HepG2 (cell line): ENCODE results near the gene PLCG1. TPM values are rescaled to one million over a fixed set of nuclear protein-coding genes. Genes with fewer than 3 reads are reported as not detected.

Experiments
- ATAC-seq: fragments of 200-7000 bp; cut with Tn5 transposase; 3 replicates; pipeline ENCODE4 v1.9.1; 2020; ENCODE audit warnings: mild to moderate bottlenecking, moderate library complexity
- Bru-seq: library from RNA; stranded (reverse); fragments of 400-500 nt; gene quantifications from one replicate; lab custom pipeline; 2021; lab: Mats Ljungman, UMichigan
- BruChase-seq, 2 experiments: library from RNA; stranded (reverse); fragments of 400-500 nt; gene quantifications; one replicate each; lab custom pipeline; 2021; lab: Mats Ljungman, UMichigan
- BruUV-seq: library from RNA; stranded (reverse); fragments of 400-500 nt; replicated peaks from 2 replicates; lab custom pipeline; 2021; lab: Mats Ljungman, UMichigan
- CTCF ChIA-PET: fragments of 300-600 bp; formaldehyde crosslinking; extraction: SDS; loops from one replicate; lab custom pipeline; 2021; ENCODE audit warnings: low total read pairs, inconsistent platforms, low intra/inter-chr PET ratio; lab: Yijun Ruan, JAX
- POLR2A ChIA-PET: fragments of 350-600 bp; sonication (Branson Sonifier 250); formaldehyde crosslinking; loops from one replicate; lab custom pipeline; 2020; ENCODE audit warnings: antibody characterized with exemption, inconsistent platforms; lab: Yijun Ruan, JAX
- DNase-seq: peaks from one replicate; pipeline ENCODE4 v3.0.0-alpha.2; 2015; ENCODE audit warnings: low spot score
- FAIRE-seq: peaks from 3 replicates; lab custom pipeline; 2011; peaks lifted over from hg19 to GRCh38; lab: Jason Lieb, UNC
- H2AFZ ChIP-seq: one replicate; pipeline ENCODE4 v1.6.1; 2011; ENCODE audit warnings: low read length, inconsistent platforms
- H3K27ac ChIP-seq: fragments of 300-600 bp; 3 replicates; pipeline ENCODE4 v1.8.0; 2011; ENCODE audit warnings: mixed run types, mild to moderate bottlenecking, mixed read lengths, low read length, inconsistent platforms; ENCODE audit not compliant: insufficient read depth; ENCODE audit errors: extremely low read length
- H3K27me3 ChIP-seq, 2 experiments: fragments of 200-600 bp in 1 of 2; 2 replicates in 1 of 2; 3 replicates in 1 of 2; pipeline versions ENCODE4 v1.6.0 to v1.8.0; 2011; ENCODE audit warnings: low read length in 2 of 2, mild to moderate bottlenecking in 2 of 2, moderate library complexity in 2 of 2, inconsistent platforms in 1 of 2; ENCODE audit not compliant: insufficient read depth in 2 of 2, control insufficient read depth in 1 of 2
- H3K36me3 ChIP-seq, 2 experiments: fragments of 200-600 bp in 1 of 2; replicated peaks in 1 of 2; 2 replicates in 1 of 2; 3 replicates in 1 of 2; pipeline versions ENCODE4 v1.5.1 to v1.8.0; 2011; ENCODE audit warnings: low read length in 2 of 2, inconsistent platforms in 1 of 2; ENCODE audit not compliant: insufficient read depth in 2 of 2, control insufficient read depth in 1 of 2
- H3K4me1 ChIP-seq: 2 replicates; pipeline ENCODE4 v1.5.1; 2012; ENCODE audit warnings: low read length, inconsistent platforms; ENCODE audit not compliant: insufficient read depth
- H3K4me2 ChIP-seq: 2 replicates; pipeline ENCODE4 v1.6.0; 2011; ENCODE audit warnings: low read depth, low read length, inconsistent platforms
- H3K4me3 ChIP-seq, 3 experiments: fragments of 200-600 bp in 1 of 3; sonication (generic), shearing (Covaris generic) in 1 of 3; replicated peaks in 1 of 3; 2 replicates each; pipeline ENCODE4 v1.5.1; 2011 to 2016; ENCODE audit warnings: low read length in 3 of 3, inconsistent platforms in 2 of 3, low read depth in 2 of 3, mild to moderate bottlenecking in 2 of 3, control low read depth in 1 of 3, mixed read lengths in 1 of 3; ENCODE audit not compliant: insufficient read depth in 1 of 3
- H3K79me2 ChIP-seq: one replicate; pipeline ENCODE4 v1.6.1; 2011; ENCODE audit warnings: low read length, inconsistent platforms; ENCODE audit not compliant: insufficient read depth
- H3K9ac ChIP-seq: 2 replicates; pipeline ENCODE4 v1.6.0; 2011; ENCODE audit warnings: mild to moderate bottlenecking, low read depth, low read length, inconsistent platforms; ENCODE audit not compliant: insufficient read depth
- H3K9me3 ChIP-seq: 2 replicates; pipeline ENCODE4 v1.5.1; 2012; ENCODE audit warnings: mild to moderate bottlenecking, low read length
- H4K20me1 ChIP-seq: 2 replicates; pipeline ENCODE4 v1.6.0; 2011; ENCODE audit warnings: inconsistent platforms, mild to moderate bottlenecking, low read length, moderate library complexity; ENCODE audit not compliant: insufficient read depth
- ETV6 ChIP-seq: sonication (generic); formaldehyde crosslinking; conservative IDR thresholded peaks from 2 replicates; pipeline ENCODE4 v1.4.0; 2020; ENCODE audit warnings: missing genetic modification reagents
- KMT2A ChIP-seq: sonication (generic); formaldehyde crosslinking; IDR thresholded peaks from 2 replicates; pipeline ENCODE4 v1.4.0; 2020; ENCODE audit warnings: missing genetic modification reagents
- MATR3 ChIP-seq: sonication (generic); formaldehyde crosslinking; IDR thresholded peaks from 2 replicates; pipeline ENCODE4 v1.4.0; 2020; ENCODE audit warnings: missing genetic modification reagents
- MTA3 ChIP-seq: sonication (generic); formaldehyde crosslinking; IDR thresholded peaks from 2 replicates; pipeline ENCODE4 v1.4.0; 2020; ENCODE audit warnings: missing genetic modification reagents
- RBAK ChIP-seq: sonication (generic); formaldehyde crosslinking; IDR thresholded peaks from 2 replicates; pipeline ENCODE4 v1.5.1; 2020; ENCODE audit warnings: mild to moderate bottlenecking, missing genetic modification reagents
- SMARCE1 ChIP-seq: fragments of 450-650 bp; IDR thresholded peaks from 2 replicates; pipeline ENCODE4 v1.6.1; 2017; ENCODE audit warnings: borderline replicate concordance
- TEAD2 ChIP-seq: sonication (generic); formaldehyde crosslinking; IDR thresholded peaks from 2 replicates; pipeline ENCODE4 v1.9.0; 2021; ENCODE audit warnings: missing genetic modification reagents
- TGIF2 ChIP-seq: IDR thresholded peaks from 2 replicates; pipeline ENCODE4 v1.6.1; 2016; ENCODE audit warnings: control low read depth, missing compliant biosample characterization
- ZFP37 ChIP-seq: sonication (generic); formaldehyde crosslinking; IDR thresholded peaks from 2 replicates; pipeline ENCODE4 v1.4.0; 2020; ENCODE audit warnings: missing genetic modification reagents, borderline replicate concordance
- ZNF597 ChIP-seq: sonication (generic); formaldehyde crosslinking; IDR thresholded peaks from 2 replicates; pipeline ENCODE4 v1.5.0; 2020; ENCODE audit warnings: missing genetic modification reagents
- ZNF703 ChIP-seq: sonication (generic); formaldehyde crosslinking; IDR thresholded peaks from 2 replicates; pipeline ENCODE4 v1.5.1; 2020; ENCODE audit warnings: missing genetic modification reagents, mild to moderate bottlenecking, moderate library complexity, borderline replicate concordance
- WGBS: methylation state at CpG from one replicate; pipeline ENCODE4 v1.1.6; 2017; ENCODE audit warnings: low lambda C conversion rate; 5-methylcytosine and 5-hydroxymethylcytosine counted together
- in situ Hi-C: cut with HindIII; loops from 2 replicates; pipeline ENCODE4 v1.10.0; 2017; ENCODE audit warnings: low pct_unique_long_range_greater_than_20kb; ENCODE audit not compliant: extremely low pct_ligation_motif_present
- intact Hi-C: fragments of 100-400 bp; cut with micrococcal nuclease; formaldehyde crosslinking; loops from one replicate; pipeline ENCODE4 v1.10.0; 2022; ENCODE audit not compliant: unreplicated experiment
- long read RNA-seq, 2 experiments: library from RNA in 1 of 2; library from polyadenylated mRNA in 1 of 2; stranded (forward) in 1 of 2; unstranded in 1 of 2; transcript quantifications; one replicate each; pipeline ENCODE4 v2.0.0, GENCODE V29; 2019 to 2022
- polyA minus RNA-seq, 3 experiments: library from RNA; depleted of rRNA, polyadenylated mRNA; stranded (reverse); fragments of >200 nt; gene quantifications; 2 replicates each; pipeline ENCODE4 v1.2.3, GENCODE V29; 2011; ENCODE audit warnings: low replicate concordance in 1 of 3
- polyA plus RNA-seq, 8 experiments: library from polyadenylated mRNA; depleted of rRNA in 3 of 8; stranded (reverse) in 7 of 8; unstranded in 1 of 8; fragments of >200 nt; fragmentation: Illumina TruSeq in 4 of 8; extraction: Trizol in 4 of 8; gene quantifications; 2 replicates each; pipeline versions ENCODE4 v1.2.1 to v1.2.3, GENCODE V29; 2011 to 2016; ENCODE audit warnings: low read depth in 4 of 8, missing spikeins in 1 of 8, mixed read lengths in 1 of 8; ENCODE audit not compliant: insufficient read depth in 1 of 8
- total RNA-seq, 5 experiments: library from RNA; depleted of rRNA; stranded (reverse); fragments of >200 nt; fragmentation: Illumina TruSeq; extraction: Trizol; gene quantifications; 2 replicates each; pipeline ENCODE4 v1.2.3, GENCODE V29; 2016; ENCODE audit warnings: low read depth in 1 of 5
- TF ChIP-seq, protein P1 (sequence below): sonication (generic); formaldehyde crosslinking; IDR thresholded peaks from 2 replicates; pipeline ENCODE4 v1.4.0; 2020; ENCODE audit warnings: missing genetic modification reagents, borderline replicate concordance

PLCG1 gene
- total RNA-seq (2016; rRNA removed; fragmentation: Illumina TruSeq; extraction: Trizol), result 53.1 and 85.3 TPM in 2 replicates
- total RNA-seq (2016; cell fraction: cytosol; rRNA removed; fragmentation: Illumina TruSeq; extraction: Trizol; ENCODE audit: low read depth), result 8.3 and 10.2 TPM in 2 replicates
- total RNA-seq (2016; cell fraction: insoluble cytoplasmic fraction; rRNA removed; fragmentation: Illumina TruSeq; extraction: Trizol), result 43.2 and 85.3 TPM in 2 replicates
- total RNA-seq (2016; cell fraction: membrane; rRNA removed; fragmentation: Illumina TruSeq; extraction: Trizol), result 23.6 and 25.9 TPM in 2 replicates
- total RNA-seq (2016; cell fraction: nucleus; rRNA removed; fragmentation: Illumina TruSeq; extraction: Trizol), result 119 and 141 TPM in 2 replicates
- polyA plus RNA-seq (2011; rRNA removed), result 158 and 207 TPM in 2 replicates
- polyA plus RNA-seq (2011; cell fraction: cytosol; rRNA removed), result 50.7 and 54.7 TPM in 2 replicates
- polyA plus RNA-seq (2011; cell fraction: nucleus; rRNA removed), result 1,608 and 1,708 TPM in 2 replicates
- polyA plus RNA-seq (2012), result 152 and 164 TPM in 2 replicates
- polyA plus RNA-seq (2016; cell fraction: cytosol; fragmentation: Illumina TruSeq; extraction: Trizol; ENCODE audit: low read depth), result 3.6 and 4.0 TPM in 2 replicates
- 54.2 and 61.1 TPM in 2 replicates for polyA plus RNA-seq (2016; cell fraction: insoluble cytoplasmic fraction; fragmentation: Illumina TruSeq; extraction: Trizol; ENCODE audit: low read depth)
- polyA plus RNA-seq (2016; cell fraction: membrane; fragmentation: Illumina TruSeq; extraction: Trizol; ENCODE audit: low read depth), result 12.4 and 12.5 TPM in 2 replicates
- 371 and 407 TPM in 2 replicates for polyA plus RNA-seq (2016; cell fraction: nucleus; fragmentation: Illumina TruSeq; extraction: Trizol; ENCODE audit: insufficient read depth, low read depth)
- polyA minus RNA-seq (2011; rRNA and poly(A)+ RNA removed; ENCODE audit: low replicate concordance), result 74.2 and 219 TPM in 2 replicates
- 77.9 and 95.1 TPM in 2 replicates for polyA minus RNA-seq (2011; cell fraction: cytosol; rRNA and poly(A)+ RNA removed)
- 286 and 292 TPM in 2 replicates for polyA minus RNA-seq (2011; cell fraction: nucleus; rRNA and poly(A)+ RNA removed)
- percentile 89 among the genes with signal in this experiment for Bru-seq, nascent RNA
- BruChase-seq, experiment 1, labeled RNA remaining after a 6-hour chase, result percentile 96 among the genes with signal in this experiment
- percentile 91 among the genes with signal in this experiment for BruChase-seq, experiment 2, labeled RNA remaining after a 2-hour chase
- long read RNA-seq, experiment 1, full-length matches to known transcripts, result 1 of 4 reads
- long read RNA-seq, experiment 1, partial matches to known transcripts, result 2 of 4 reads
- long read RNA-seq, experiment 1, other reads (novel, unspliced or antisense), result 1 of 4 reads
- long read RNA-seq, experiment 2, full-length matches to known transcripts, result 5 of 120 reads
- long read RNA-seq, experiment 2, partial matches to known transcripts, result 84 of 120 reads
- long read RNA-seq, experiment 2, other reads (novel, unspliced or antisense), result 31 of 120 reads

GRCh38 chr20:41136680-41137613 lies at the start of gene PLCG1:
Gene PLCG1 (plus strand): TSS chr20:41137543. CDS start chr20:41137642, 99 bp downstream.
- H2AFZ ChIP-seq, result no peak within 1 kb of the TSS
- in situ Hi-C loops (loop anchor here (10.0 kb wide), 1 partner anchor 198 kb away; no protein-coding TSS in a partner anchor), intact Hi-C loops (loop anchor here (2.0 kb wide), 1 partner anchor 36 kb away; no protein-coding TSS in a partner anchor)
- peak; percentile 93; the same call in 1 of the 2 replicates for TF ChIP-seq ZNF703 (CRISPR knock-in tag)
- no peak for TF ChIP-seq SMARCE1
- TF ChIP-seq, protein P1, sequence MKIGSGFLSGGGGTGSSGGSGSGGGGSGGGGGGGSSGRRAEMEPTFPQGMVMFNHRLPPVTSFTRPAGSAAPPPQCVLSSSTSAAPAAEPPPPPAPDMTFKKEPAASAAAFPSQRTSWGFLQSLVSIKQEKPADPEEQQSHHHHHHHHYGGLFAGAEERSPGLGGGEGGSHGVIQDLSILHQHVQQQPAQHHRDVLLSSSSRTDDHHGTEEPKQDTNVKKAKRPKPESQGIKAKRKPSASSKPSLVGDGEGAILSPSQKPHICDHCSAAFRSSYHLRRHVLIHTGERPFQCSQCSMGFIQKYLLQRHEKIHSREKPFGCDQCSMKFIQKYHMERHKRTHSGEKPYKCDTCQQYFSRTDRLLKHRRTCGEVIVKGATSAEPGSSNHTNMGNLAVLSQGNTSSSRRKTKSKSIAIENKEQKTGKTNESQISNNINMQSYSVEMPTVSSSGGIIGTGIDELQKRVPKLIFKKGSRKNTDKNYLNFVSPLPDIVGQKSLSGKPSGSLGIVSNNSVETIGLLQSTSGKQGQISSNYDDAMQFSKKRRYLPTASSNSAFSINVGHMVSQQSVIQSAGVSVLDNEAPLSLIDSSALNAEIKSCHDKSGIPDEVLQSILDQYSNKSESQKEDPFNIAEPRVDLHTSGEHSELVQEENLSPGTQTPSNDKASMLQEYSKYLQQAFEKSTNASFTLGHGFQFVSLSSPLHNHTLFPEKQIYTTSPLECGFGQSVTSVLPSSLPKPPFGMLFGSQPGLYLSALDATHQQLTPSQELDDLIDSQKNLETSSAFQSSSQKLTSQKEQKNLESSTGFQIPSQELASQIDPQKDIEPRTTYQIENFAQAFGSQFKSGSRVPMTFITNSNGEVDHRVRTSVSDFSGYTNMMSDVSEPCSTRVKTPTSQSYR, result peak; percentile 51; the same call in 1 of the 2 replicates
- TF ChIP-seq RBAK (CRISPR knock-in tag), result no peak
- TF ChIP-seq ZFP37 (CRISPR knock-in tag), result peak; percentile 74; the same call in 1 of the 2 replicates
- TF ChIP-seq ETV6 (CRISPR knock-in tag), result peak; percentile 35; the same call in 1 of the 2 replicates
- TF ChIP-seq TEAD2 (CRISPR knock-in tag), result no peak
- TF ChIP-seq KMT2A (CRISPR knock-in tag), result peak; percentile 92; the same call in 1 of the 2 replicates
- TF ChIP-seq ZNF597, result 0 out of 2 replicates have a peak, but pooled peaks have one; percentile 18
- 0 out of 2 replicates have a peak, but pooled peaks have one; percentile 91 for TF ChIP-seq MATR3 (CRISPR knock-in tag)
- TF ChIP-seq MTA3 (CRISPR knock-in tag), result no peak
- TF ChIP-seq TGIF2 (CRISPR knock-in tag), result peak; percentile 55

More at GRCh38 chr20:41136680-41137613, at the start of gene PLCG1:
- Histone ChIP-seq H3K4me3 (peak within 1 kb of the TSS; percentile 81 to 91 (median 85)), H4K20me1 (peaks cover under 1% of the 10 kb centered on the region), H3K4me1 (peaks cover 80% of the 10 kb centered on the region), H3K4me2 (peak within 1 kb of the TSS; percentile 97), H3K79me2 (peaks cover 45% of the 10 kb centered on the region), H3K27ac (peak within 1 kb of the TSS; percentile 88), H3K9ac (peak within 1 kb of the TSS; percentile 96), H3K9me3 (no peaks in the 10 kb centered on the region), H3K36me3 (no peaks in the 10 kb centered on the region; a peak in 1 of 5 replicates), H3K27me3 (no peaks in the 10 kb centered on the region)
- DNase-seq (peak; percentile 84), ATAC-seq (peak; percentile 73), FAIRE-seq (no peak)
- POLR2A ChIA-PET, result interaction anchor here (0.8 to 2.3 kb wide), 4 partner anchors 9 to 203 kb away, joined by 3 to 18 read pairs (median 8); partner anchors contain the start of gene LPIN3
- WGBS, result 1% methylated on average over 28 of the region's 121 CpGs
- no TSS peak for BruUV-seq
- CTCF ChIA-PET, result interaction anchor here (2.1 kb wide), 1 partner anchor 95 kb away, joined by 8 read pairs; no protein-coding TSS in a partner anchor
